ENCODE measurements around the gene SLC7A9. TPM values are rescaled to one million over a fixed set of nuclear protein-coding genes. Genes with fewer than 3 reads are reported as not detected.

Gene SLC7A9
- total RNA-seq, 1 experiment from 2014 or later, result not detected

DNA sequence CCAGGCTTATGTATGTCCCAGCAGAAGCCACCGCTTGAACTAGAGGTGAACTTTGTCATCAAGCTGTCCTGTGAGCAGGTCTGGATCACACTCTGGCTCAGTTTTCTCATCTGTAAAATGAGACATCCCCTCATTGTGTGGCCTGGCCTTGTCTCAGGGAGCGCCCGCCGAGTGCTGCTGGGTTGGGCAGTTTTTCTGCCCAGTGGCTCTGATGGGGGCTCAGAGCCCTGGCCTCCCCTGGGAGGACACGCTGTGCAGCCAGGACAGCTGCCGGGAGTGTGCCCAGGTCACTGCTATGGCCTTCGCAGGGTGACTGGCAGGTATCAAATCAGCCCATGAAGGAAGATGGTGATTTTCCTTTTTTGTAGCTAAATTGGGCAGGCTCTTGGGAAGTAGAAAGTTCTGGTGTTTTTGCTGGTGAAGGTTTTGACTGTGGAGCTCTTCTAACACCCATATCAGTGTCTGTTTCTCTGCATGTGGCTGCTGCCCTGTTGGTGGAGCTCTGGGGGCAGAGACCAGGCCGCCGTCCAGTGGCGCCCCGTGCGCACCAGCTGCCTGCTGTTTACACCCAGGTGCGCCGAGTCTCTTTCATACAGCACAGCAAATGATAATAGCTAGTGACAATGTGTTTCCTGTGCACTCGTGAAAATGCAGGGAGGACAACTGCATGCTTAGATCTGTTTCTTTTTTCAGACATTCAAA, 40.8 kb downstream of the SLC7A9 start:
- no peak for DNase-seq (ENCODE audit: low read depth)

DNA sequence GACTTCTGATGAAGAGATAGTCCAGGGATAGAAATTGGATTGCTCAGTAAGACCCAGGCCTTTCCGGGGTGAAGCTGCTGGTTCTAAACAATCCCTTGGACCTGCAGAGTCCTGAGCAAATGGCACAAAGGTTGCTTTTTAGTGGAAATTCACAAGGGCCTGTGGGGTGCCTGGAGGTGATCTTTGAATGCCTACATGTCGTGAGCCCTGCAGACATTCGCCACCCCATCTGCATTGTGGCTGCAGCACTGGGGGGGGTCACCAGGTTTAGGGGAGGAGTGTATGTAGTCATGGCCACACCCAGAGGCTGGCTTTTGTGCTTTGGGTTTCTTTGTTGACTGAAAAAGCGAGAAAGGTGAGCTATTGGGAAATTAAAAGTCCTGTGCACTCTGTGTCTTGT, 41.4 kb downstream of the SLC7A9 start:
- no peak for DNase-seq (ENCODE audit: low read depth)

DNA sequence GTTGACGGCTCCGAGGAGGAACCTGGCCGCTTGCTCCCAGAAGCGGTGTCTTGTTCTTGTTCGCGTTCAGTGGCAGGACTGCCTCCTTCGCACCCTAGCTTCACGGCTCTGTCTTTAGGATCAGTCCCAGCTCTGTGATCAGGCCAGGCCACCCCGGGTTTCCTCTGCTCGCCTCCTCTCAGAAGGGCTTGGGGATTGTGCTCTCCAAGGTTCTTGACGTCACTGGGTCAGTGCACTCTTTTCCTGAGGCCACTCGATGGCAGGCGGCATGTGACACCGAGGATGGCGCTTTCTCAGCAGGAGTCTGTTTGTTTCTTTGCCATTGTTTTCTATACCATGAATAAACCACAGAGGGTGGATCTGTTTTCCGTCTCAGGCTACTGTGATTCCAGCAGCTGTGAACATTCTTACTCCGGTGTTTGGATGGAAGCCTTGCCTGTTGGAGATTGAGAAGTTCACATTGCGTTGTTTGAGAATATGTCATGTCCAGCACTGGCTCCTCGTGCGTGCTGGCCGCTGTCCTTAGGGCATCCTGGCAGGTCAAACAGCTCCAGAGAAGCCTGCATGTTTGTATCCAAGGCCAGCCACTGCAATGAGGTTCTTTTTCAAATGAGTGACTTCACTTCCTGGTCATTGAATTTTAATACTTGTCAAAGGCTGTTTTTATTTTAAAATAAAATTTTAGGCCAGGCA, 44.5 kb downstream of the SLC7A9 start:
- no peak for DNase-seq (ENCODE audit: low read depth)

DNA sequence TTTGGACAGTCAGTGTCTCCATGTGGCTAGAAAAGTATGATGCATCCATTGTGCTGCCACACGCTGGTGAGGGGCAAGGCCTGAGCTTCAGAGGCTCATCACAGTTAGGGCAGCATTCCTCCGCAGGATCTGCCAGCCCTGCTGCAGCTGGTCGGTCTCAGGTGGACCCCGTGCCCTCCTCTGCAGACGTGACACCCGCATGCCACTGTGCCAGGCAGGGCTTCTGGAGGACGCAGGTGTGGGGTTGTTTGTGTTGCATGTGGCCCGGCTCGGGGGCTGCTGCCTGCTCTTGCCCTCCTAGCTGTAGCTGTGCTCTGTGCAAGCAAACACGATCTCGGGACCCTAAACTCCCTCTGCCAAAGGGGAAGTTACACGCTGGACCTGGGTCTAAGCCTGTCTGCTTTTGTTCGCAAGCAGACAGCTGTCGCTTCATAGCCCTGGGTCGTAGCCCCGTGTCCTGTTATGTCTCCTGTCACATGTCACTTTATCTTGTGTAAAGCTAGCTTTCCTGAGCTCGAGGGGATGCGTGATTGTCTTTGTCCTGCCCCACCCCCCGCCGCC, 45.3 kb downstream of the SLC7A9 start:
- no peak for DNase-seq (ENCODE audit: low read depth)

DNA sequence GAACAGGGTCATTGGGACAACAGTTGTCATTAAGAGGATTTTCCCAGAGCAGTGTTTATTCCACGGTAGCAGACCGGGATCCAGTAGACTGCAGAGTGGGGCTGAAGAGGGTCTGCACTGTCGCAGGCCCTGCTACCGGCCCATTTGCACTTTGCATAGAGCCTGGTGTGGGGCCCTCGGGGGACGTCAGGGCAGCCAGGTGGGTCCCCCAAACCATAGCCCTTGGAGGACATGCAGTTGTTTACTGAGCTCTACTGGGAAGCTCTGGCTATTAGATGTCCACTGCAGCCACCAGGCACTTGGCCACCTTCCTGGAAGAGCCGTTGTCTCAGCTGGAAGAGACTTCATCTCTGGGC, 45.8 kb downstream of the SLC7A9 start:
- DNase-seq (ENCODE audit: low read depth), result no peak

DNA sequence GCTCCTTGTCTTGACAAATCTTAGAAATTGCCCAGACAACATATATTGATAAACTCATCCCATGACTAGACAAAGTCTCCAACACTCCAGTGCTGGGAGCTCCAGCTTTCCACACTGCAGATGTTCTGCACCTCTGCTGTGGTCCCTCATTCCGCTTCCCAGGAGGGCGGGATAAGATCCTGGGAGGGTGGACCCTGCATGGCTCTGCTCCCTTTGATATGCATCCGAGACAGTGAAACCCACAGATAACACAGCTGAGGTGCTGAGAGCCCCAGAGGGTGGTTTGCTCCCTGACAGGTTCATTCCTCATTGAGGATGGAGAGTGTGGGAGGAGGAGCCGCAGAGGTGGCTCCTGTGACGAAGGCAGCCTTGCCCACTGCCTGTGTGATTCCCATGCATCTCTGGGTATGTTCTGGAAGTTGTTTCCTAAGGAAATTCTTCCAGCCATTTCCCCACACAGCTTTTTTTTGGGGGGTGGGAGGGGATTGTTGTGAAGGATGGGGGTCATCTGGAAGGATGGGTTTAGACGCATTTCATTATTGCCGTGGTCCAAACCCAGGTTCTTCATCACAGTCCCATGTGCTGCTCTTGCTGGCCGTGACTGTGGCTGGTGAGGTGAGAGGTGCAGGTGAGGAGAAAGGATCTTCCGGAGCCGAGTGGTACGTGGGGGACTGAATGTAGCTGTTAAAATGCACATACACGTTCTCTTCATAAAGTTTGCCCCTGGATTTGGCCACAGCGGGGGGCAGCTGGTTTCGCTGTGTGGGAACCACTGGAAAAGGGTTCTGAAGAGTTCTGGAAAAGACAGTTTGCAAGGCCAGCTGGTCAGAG, 46.4 kb downstream of the SLC7A9 start:
- DNase-seq (ENCODE audit: low read depth), result no peak

DNA sequence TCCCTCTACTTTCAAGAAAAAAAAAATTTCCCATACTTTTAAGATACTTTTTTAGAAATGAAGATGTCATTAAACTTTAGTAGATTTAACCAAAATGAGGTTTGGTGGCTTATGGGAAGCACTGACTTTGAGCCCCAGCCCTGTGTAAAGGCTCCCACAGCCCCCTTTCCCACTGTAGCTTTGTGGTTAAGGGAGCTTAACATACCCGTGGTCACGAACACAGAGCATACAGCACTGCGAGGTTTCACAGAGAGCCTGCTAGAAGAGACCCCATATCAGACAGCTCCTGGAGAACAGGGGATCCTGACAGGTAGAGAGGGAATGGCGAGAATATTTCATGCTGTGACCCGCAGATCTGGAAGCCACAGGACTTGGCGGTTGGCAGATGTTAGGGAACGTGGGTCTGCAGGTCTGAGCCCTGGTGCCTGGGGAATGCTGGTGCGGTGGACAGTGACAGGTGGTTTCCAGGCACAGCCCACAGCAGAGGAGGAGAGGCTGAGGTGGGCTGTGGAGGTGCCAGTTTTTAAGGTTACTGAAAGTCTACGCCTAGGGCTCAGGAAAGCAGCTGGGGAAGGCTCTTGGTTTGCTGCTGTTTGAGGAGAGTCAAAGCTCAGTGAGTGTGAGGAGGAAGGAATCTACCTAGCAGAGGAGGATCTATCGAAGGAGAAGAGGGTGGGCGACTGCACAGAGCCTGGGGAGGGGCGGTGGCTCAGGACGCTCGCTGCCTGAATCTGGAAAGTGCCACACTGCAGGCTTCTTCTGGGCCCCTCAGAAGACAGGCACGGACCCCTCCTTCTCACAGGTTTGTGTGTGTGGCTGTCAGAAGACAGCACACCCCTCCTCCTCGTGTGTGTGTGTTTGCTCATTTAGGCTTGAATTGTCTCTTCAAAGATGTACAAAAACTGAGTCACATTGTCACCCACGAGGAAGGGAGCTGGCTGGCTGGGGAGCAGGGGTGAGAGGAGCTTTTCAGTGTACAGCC, 49.9 kb downstream of the SLC7A9 start:
- no peak for DNase-seq (ENCODE audit: low read depth)

DNA sequence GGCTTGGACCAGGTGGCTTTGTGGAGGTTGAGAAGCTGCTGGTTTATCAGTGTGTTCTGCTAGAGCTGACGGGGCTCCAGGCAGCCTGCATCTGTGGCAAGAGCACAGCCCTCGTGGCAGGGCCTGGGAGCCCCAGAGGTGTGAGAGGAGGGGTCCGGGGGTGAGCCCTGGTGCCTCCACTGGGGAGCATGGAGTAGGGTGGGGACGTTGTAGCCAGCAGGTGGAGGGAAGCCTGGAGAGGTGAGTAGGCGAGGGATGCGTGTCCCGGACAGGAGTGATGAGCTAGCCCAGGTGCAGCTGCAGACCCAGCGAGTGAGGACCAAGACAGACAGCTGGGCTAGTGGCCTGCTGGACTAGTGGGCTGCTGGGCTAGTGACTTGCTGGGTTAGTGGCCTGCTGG, 51.0 kb downstream of the SLC7A9 start:
- DNase-seq (ENCODE audit: low read depth), result no peak

DNA sequence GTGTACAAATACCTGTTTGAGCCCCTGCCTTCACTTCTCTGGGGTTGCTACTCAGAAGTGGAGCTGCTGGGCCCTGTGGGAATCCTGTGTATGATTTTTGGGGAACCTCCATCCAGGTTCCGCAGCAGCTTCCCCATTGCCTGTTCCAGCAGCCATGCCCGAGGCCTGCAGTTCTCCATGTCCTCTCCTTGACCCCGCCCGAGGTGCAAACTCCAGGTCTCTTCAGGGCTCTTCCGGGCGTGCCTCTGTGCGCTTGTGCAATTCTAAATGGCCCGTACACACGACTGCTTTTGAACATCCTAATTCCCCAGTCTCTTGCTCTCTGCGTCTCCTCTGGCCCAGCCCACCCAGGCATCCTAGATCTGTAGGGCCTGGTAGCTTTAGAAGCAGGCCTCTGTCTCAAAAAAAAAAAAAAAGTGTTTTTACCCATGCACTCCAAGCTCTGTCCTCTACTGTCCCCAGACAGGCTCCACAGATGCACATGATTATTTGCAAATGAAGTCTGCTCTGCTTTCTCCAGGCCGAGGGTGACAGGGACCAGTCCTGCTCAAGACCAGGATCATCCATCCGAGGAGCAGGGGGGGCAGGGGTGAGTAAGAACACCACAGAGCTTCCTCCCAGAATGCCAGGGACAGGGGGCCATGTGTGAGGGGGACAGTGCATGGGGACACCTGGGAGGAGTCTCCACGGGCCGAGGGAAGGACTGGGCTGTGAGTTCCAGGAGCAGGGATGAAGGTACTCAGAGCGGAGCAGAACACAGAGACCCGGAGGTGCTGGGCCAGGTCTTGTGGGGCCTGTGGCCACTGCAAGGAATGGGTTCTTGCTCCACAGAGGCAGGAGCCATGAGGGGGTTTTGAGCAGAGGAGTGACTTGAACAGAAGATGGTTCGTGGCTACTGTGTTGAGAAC, 51.7 kb downstream of the SLC7A9 start:
- DNase-seq (ENCODE audit: low read depth), result no peak

DNA sequence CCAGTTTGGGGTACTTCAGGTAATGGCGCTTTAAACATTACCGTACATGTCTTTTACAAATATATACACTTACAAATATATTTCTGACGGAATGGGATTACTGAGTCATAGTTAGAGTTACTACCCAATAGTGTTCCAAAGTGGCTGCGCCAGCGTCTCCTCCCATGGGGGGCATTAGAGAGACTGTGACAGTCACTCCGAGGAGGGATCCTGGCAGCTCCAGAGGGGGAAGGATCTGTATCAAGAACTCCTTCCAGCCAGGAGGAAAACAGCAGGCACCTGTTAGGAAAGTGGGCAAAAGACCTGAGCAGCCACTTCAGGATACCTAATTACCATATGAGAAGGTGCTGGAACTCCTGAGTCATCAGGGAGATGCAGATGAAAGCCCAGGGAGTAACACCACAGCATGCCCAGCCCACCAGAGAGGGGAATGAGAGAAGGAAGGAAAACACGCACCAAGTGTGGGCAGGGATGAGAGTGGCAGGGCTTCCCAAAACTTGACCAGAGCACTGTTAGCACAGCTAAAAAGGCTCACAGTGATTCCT, 52.9 kb downstream of the SLC7A9 start:
- no peak for DNase-seq (ENCODE audit: low read depth)

DNA sequence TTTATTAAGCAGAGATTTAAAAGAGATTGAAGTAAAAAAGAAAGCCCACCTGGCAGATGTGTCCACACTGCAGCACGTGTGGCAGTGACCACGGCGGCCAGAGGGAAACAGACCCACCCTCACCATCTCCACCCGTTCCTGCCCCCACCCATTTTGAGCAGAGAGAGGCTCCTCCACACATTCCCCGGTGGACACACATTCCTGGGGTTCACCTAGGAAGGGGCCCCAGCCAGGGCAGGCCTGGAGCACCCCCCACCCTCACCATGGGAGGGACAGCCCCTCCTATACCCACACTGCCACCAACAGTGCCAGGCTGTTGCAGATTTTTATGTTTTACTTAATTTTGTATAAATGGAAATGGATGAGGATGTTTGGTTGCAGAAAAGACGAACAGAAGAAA, 54.9 kb downstream of the SLC7A9 start:
- DNase-seq (ENCODE audit: low read depth), result no peak

DNA sequence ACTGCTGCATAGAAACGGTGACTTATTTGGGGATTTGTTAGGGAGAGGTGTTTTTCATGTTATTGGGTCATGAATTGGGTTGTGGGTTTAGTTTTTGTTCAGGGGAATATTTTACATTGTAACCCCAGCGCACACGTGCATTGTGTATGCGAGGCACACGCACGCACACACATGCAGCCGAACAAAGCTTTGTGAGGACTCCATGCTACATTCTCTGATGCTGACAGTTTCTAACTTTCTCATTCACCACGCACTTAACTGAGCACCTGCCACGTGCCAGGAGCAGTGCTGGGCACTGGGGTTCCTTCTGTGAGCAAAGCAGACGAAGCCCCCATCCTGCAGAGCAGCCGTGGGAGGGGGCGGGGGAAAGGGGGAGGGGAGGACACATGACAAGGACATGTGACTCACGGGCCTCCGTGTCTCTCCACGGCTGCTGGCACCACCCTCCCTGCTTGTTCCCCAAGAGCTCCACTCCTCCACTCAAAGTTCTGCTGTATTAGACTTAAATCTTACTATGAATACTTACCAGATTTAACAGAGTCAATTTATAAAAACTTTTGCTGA, 55.6 kb downstream of the SLC7A9 start:
- no peak for DNase-seq (ENCODE audit: low read depth)

DNA sequence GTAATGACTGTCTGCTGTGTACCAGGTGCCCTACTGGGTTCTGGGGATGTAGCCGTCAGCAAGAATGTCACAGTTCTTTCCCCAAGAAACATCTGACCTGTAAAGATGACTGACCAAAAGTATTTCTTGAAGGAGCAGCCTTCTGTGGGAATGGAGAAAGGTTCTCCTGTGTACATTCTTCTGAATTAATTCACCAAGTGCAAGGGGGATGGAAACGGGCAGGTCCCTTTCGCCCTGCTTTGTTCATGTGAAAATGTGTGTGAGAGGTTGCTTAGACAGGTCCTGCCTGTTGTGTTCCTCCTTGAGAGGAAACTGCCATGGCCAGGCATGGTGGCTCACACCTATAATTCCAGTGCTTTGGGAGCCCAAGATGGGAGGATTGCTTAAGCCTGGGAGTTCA, 57.0 kb downstream of the SLC7A9 start:
- no peak for DNase-seq (ENCODE audit: low read depth)

DNA sequence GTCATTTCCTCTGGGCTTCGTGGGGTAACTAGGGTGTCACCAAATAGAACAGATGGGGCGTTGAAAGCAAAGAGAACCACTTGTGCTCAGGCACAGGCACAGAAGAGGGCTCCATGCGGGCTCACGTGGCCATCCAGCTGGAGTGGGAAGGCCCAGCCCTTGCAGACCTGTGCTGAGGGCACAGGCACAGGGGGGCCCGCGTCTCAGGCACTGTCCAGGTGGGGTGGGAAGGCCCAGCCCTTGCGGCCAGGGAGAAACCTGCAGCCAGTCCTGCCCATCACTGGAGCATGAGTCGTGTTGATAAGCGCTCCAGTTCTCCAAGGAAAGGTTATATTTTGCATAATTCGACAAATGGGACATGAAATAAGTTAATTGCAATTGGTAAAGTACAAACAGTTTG, 57.5 kb downstream of the SLC7A9 start:
- DNase-seq (ENCODE audit: low read depth), result no peak

DNA sequence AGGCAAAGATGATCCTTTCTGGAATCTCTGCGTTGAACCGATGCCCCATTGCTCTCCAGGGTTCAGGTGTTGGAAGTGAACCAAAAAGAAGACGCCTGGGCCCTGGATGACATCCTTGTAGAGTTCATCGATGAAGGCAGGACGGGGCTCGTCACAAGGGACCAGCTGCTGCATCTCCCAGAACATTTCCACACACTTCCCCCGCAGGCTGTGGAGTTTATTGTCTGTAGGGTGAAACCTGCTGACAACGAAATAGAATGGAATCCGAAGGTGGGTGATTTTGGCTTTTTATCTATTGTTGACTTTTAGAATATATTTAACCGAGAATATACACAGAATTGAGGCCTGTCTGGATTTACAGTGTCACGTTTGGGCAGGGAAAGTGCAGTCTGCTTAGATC, 58.4 kb downstream of the SLC7A9 start:
- no peak for DNase-seq (ENCODE audit: low read depth)

DNA sequence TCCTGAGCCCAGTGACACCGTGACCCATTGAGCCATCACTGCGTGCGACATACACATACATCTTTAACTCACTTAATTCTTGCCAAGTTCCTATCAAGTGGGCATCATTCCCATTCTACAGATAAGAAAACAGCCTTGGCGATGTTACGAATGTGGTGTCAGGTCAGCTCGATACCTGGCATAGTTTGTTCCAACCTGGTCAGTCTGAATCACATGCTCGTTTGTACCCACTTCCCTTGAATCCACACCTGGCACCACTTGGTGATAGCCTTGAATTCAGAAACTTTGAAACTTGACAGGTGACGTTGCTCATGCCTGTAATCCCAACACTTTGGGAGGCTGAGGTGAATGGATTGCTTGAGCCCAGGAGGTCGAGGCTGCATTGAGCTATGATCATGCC, 59.1 kb downstream of the SLC7A9 start:
- no peak for DNase-seq (ENCODE audit: low read depth)

DNA sequence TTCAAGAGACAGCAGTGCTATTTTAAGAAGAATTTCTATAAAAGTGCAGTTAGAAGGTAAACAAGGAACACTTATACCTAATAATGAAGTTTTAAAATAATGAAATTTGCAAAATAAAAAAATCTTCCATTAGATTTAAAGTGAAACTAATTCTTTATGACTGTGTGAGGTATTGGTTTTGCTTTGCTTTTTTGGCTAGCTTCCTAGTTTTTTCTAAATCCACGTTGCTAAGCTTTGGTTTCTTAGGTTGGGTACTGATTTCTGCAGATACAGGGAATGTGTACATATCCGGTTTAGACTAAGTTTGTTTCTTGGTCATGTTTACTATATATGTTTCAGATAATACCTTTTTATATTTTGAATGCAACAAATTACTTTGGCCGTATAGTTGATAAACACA, 59.8 kb downstream of the SLC7A9 start:
- no peak for DNase-seq (ENCODE audit: low read depth)

DNA sequence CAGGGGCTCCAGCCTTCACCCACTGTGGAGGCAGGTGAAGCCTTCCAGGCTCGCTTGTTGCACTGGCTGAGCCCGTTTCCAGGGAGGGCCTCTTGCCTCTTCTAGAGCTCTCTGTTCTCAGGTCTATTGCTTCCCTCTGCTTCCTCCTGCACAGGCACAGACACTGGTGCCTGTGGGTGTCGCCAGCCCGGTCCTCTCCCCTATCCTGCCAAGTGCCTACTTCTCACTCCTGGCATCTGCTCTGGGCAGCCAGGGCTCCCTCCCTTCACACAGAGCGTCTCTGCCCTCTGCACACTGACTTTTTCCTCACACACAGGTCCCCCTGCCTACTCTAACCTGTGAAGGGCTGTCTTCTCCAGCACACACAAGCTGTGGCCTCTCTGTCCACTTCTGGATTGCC, 60.3 kb downstream of the SLC7A9 start:
- DNase-seq (ENCODE audit: low read depth), result no peak

DNA sequence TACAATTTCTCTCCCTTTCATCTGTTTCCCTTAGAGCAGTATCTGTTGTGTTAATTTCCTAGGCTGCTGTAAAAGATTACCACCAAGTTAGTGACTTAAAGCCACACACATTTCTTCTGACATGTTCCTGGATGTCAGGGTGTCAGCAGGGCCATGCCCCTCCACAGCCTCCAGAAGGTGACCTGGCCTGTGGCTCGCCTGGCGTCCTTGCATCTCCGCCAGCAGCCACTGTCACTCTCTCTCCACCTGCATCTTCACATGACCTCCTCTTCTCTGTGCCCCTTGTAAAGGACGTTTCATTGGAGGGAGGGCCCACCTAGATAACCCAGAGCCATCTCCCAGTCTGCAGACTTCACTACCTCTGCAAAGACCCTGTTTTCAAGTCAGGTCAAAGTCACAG, 61.3 kb downstream of the SLC7A9 start:
- DNase-seq (ENCODE audit: low read depth), result no peak

All from LHCN-M2 (cell line).